Epithelial cell of esophagus (primary cell): ENCODE measurements around the gene PLCB1.

Source experiments
- DNase-seq: peaks from one replicate; pipeline ENCODE4 v3.0.0; 2010; ENCODE audit warnings: low read depth
- H3K4me3 ChIP-seq: 2 replicates; pipeline ENCODE4 v1.5.1; 2011; ENCODE audit warnings: mild to moderate bottlenecking, low read length, control low read depth
- CTCF ChIP-seq: IDR thresholded peaks from 2 replicates; pipeline ENCODE4 v1.5.1; 2011; ENCODE audit warnings: low read depth, mild to moderate bottlenecking, low read length, control low read depth, inconsistent platforms; ENCODE audit not compliant: insufficient read depth; ENCODE audit errors: missing control alignments

Gene PLCB1

GRCh38 chr20:8530022-8530421 is 398.0 kb downstream of the PLCB1 start:
- H3K4me3 ChIP-seq = no peak overlapping the region
- no peak for TF ChIP-seq CTCF
- no peak for DNase-seq

GRCh38 chr20:8532169-8532568 is 400.1 kb downstream of the PLCB1 start:
- no peak for DNase-seq
- H3K4me3 ChIP-seq = no peak overlapping the region
- TF ChIP-seq CTCF = no peak

GRCh38 chr20:8534368-8535160 is 402.5 kb downstream of the PLCB1 start:
- no peak for DNase-seq
- no peak overlapping the region for H3K4me3 ChIP-seq
- TF ChIP-seq CTCF = no peak

GRCh38 chr20:8535403-8536261 is 403.6 kb downstream of the PLCB1 start:
- no peak overlapping the region for H3K4me3 ChIP-seq
- peak; percentile 21 for TF ChIP-seq CTCF
- no peak for DNase-seq

- no peak for DNase-seq
- no peak overlapping the region for H3K4me3 ChIP-seq
- no peak for TF ChIP-seq CTCF
Observed at GRCh38 chr20:8536262-8536618, 404.2 kb downstream of the PLCB1 start.

GRCh38 chr20:8540466-8540865 is 408.4 kb downstream of the PLCB1 start:
- no peak for DNase-seq
- no peak for TF ChIP-seq CTCF

More at GRCh38 chr20:8540466-8540865, 408.4 kb downstream of the PLCB1 start:
- no peak overlapping the region for H3K4me3 ChIP-seq
